Measurements from ENCODE around the gene TOX4.

Gene TOX4

GRCh38 chr14:21503376-21503775, 26.4 kb downstream of the TOX4 start:
- no peak for DNase-seq (ENCODE audit: low read depth)

GRCh38 chr14:21505012-21505553, 28.1 kb downstream of the TOX4 start:
- no peak for DNase-seq (ENCODE audit: low read depth)

GRCh38 chr14:21506557-21506956, 29.6 kb downstream of the TOX4 start:
- no peak for DNase-seq (ENCODE audit: low read depth)

- DNase-seq (ENCODE audit: low read depth) = no peak
These were observed 32.6 kb downstream of the TOX4 start for GRCh38 chr14:21509432-21510143.

- peak; percentile 85 for DNase-seq (ENCODE audit: low read depth)
These were observed 34.0 kb downstream of the TOX4 start, which contains the start of gene METTL3 for GRCh38 chr14:21510735-21511657. Gene METTL3 (minus strand): TSS chr14:21511340. CDS start chr14:21511223, 117 bp downstream.

GRCh38 chr14:21514341-21514740, 37.3 kb downstream of the TOX4 start:
- DNase-seq (ENCODE audit: low read depth) = no peak

- no peak for DNase-seq (ENCODE audit: low read depth)
These were observed 41.7 kb downstream of the TOX4 start for GRCh38 chr14:21518725-21519124.

GRCh38 chr14:21520767-21521166, 43.8 kb downstream of the TOX4 start:
- DNase-seq (ENCODE audit: low read depth) = no peak

- DNase-seq (ENCODE audit: low read depth) = no peak
These were observed 44.5 kb downstream of the TOX4 start for GRCh38 chr14:21521501-21521900.

GRCh38 chr14:21523203-21523602, 46.2 kb downstream of the TOX4 start:
- DNase-seq (ENCODE audit: low read depth) = no peak

- DNase-seq (ENCODE audit: low read depth) = no peak
These were observed 47.8 kb downstream of the TOX4 start for GRCh38 chr14:21524575-21525490.

GRCh38 chr14:21525571-21525961, 48.6 kb downstream of the TOX4 start:
- no peak for DNase-seq (ENCODE audit: low read depth)

- peak; percentile 46 for DNase-seq (ENCODE audit: low read depth)
These were observed 49.1 kb downstream of the TOX4 start, which contains the start of gene SALL2 for GRCh38 chr14:21525962-21526671. Gene SALL2 (minus strand): TSS chr14:21526346. CDS start chr14:21526127, 219 bp downstream.

GRCh38 chr14:21526672-21527317, 49.8 kb downstream of the TOX4 start:
- DNase-seq (ENCODE audit: low read depth) = no peak

- no peak for DNase-seq (ENCODE audit: low read depth)
These were observed 50.3 kb downstream of the TOX4 start for GRCh38 chr14:21527318-21527679.

GRCh38 chr14:21528381-21529348, 51.7 kb downstream of the TOX4 start:
- no peak for DNase-seq (ENCODE audit: low read depth)

GRCh38 chr14:21529515-21529914, 52.5 kb downstream of the TOX4 start:
- DNase-seq (ENCODE audit: low read depth) = no peak

GRCh38 chr14:21533294-21533693, 56.3 kb downstream of the TOX4 start:
- no peak for DNase-seq (ENCODE audit: low read depth)

GRCh38 chr14:21534576-21534975, 57.6 kb downstream of the TOX4 start:
- DNase-seq (ENCODE audit: low read depth) = no peak
